Measurements from ENCODE around the gene MYO9A.
"Not testable (repeated sequence)": the region's sequence is repeated elsewhere in the genome, so short reads cannot be mapped to it uniquely, and the experiment has no call there.

MYO9A gene

GRCh38 chr15:72139667-72140066 is 21.7 kb upstream of the MYO9A start:
- no peak for DNase-seq

DNA sequence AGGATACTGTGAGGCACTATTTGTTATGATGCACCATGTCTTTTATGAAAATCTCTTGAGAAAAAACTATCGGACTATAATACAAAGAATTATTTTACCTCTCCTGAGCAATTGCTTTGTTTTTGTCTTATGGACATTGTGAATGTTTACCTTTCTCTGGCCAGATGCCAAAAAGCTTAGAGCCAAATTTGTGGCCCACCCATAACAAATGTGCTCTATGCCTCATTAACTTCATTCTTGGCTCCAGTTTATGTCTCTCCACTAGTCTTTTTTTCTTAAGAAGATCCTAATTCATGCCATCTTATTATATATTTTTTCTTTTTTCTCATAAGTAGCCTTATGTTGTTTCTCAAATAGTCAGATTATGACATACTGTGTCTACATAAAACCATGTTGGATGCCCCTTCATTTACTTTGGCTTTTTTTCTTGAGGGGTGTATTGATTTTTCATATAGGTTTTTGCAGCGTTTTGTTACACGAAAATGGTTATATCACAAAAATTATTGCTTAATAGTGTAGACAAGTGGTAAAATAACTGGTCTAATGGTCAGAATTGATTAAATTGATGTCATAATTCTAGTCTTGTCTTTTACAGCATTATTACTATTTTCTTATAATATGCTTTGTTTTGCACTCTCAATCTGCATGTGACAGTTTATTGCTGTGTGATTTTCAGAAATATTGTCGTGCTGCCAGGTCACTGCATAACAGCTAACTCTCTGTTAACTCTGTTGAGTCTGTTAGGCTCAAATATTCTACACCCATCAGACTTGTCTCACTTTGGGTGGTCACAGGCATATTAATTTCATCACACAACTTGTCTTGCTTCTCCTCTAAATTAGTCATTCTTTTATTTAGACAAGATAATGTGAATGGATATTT is 18.5 kb upstream of the MYO9A start:
- DNase-seq = no peak

DNA sequence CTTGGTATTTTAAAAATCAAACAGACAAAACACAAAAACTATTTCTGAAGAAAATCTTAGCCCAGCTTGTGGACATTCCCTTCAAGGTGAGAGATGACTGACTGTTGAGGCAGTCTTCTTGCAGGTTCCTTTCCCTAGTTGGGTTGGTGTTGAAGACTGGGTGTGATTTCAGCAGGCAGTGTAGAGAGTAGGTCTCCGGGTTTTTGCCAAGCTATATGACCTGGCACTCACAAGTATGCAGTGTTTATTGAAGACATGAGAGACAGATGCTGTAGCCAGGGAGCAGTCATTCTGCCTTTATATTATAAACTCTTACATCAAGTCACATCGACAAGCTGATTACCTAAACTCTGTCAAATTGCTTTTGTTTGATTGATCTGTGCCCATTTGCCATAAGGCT is 17.8 kb upstream of the MYO9A start:
- no peak for DNase-seq

DNA sequence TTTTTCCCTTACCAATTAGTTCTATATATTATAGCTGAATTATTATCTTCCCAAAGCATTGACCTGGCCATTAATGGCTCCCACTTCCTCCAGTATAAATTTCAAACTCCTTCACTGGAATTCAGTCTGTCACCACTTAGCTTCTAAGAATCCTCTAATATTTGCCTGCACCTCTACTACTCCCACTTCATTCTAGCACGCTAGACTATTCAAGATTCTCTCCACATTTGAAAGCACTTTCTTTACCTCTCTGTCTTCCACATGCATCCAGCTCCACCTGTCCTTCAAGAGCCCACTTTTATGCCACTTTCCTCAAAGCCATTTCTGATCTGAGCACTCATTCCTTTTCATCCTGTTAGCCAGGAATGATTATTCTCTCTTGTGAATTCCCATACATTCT is 15.3 kb upstream of the MYO9A start:
- DNase-seq = no peak

DNA sequence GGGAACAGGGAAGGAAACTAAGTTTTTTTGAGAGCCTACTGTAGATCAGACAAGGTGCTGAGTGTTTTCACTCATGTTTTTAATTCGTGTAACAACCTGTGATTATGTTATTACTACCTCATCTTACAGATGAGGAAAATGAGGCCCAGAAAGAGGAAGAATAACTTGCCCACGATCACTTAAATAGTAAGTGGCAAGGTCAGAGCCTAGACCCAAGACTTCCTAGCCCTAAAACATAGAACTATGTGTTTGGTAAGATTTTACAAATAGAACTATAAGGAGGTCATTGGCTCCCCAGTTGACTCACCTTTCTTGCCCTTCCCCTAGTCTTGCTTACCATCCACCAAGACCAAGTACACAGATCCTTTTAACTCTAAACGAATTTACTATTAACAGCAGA is 14.0 kb upstream of the MYO9A start:
- DNase-seq = no peak

GRCh38 chr15:72130272-72130671 is 12.3 kb upstream of the MYO9A start:
- DNase-seq = no peak

GRCh38 chr15:72128359-72128758 is 10.4 kb upstream of the MYO9A start:
- no peak for DNase-seq

DNA sequence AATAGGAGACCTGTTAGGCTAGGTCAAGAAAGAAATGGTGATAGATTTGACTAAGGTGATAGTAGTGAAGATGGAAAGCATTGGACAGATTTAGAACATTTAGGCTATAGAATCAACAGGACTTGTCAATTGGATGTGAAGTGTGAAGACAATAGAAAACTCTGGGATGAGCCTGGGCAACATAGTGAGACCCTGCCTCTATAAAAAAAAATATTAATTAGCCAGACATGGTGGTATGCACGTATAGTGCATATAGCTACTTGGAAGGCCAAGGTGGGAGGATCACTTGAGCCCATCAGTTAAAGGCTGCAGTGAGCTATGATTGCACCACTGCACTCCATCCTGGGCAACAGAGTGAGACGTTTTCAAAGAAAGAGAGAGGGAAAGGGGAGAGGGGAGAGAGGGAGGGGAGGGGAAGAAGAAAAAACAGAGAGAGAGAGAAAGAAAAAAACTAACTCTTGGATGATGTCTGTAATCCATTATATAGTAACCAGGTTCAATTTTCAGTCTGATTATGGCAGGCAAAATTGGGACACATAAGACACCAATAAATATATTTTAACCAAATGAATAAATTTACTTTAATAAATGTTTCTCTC is 9.9 kb upstream of the MYO9A start:
- no peak for DNase-seq

GRCh38 chr15:72124218-72124617 is 6.3 kb upstream of the MYO9A start:
- no peak for DNase-seq

DNA sequence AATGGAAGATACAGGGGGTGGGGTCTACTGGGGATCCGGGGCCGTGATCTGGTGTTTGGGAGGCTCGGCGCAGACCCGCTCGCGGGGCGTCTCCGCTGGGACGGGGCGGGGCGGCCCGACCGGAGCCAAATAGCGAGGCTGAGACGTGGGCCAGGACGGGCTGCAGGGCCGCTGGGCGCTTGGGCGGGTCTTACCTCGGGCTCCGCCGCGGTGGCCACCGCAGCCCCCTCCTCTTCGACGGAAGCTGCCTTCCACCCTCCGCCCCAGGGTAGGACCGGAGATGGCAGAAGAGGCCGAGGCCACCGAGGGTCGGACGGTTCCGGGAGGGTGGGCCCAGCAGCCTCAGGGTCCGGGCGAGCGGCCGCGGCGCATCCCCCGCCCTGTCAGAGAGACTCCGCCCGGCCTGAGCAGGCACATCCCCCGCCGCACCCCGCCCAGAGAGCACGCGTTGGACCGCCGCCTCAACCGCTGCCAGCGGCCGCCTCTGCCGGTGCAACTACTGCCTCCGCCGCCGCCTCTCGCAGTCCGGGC is 399 bp downstream of the MYO9A start:
- peak; percentile 72 for DNase-seq

GRCh38 chr15:72116731-72117485 is 1.0 kb downstream of the MYO9A start:
- no peak for DNase-seq

- no peak for DNase-seq
Observed at GRCh38 chr15:72113347-72114031, 4.5 kb downstream of the MYO9A start.

DNA sequence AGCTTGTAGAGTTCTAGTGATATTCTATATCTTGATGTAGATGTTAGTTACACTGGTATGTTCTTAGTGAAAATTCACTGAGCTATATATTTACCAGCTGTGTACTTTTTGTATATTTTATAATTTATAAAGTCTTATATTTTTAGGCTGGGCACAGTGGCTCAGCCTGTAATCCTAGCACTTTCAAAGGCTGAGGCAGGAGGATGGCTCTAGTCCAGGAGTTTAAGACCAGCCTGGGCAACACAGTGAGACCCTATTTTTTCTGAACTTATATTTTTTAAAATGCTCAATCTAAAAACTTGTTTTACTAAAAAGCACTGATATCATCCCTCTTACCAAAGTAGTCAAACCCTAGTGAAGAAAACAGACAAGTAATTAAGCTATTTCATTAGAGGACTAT is 5.1 kb downstream of the MYO9A start:
- no peak for DNase-seq

- DNase-seq = no peak
Observed at GRCh38 chr15:72112116-72112515, 5.8 kb downstream of the MYO9A start.

DNA sequence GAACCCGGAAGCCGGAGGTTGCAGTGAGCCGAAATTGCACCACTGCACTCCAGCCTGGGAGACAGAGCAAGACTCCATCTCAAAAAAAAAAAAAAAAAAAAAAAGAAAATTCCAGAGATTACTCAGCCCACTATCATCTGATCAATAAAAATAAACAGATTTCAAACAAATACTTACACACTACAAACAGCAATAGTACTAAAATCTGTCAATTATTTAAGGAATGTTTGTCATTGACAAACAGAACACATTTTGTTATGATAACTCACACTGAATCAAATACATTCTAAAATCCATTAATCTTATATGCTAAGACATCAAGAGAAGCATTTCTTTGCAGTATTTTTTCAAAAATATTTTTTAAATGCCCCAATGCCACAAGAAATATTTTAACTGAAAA is 7.6 kb downstream of the MYO9A start:
- no peak for DNase-seq

- DNase-seq = no peak
Observed at GRCh38 chr15:72106068-72106467, 11.9 kb downstream of the MYO9A start.

DNA sequence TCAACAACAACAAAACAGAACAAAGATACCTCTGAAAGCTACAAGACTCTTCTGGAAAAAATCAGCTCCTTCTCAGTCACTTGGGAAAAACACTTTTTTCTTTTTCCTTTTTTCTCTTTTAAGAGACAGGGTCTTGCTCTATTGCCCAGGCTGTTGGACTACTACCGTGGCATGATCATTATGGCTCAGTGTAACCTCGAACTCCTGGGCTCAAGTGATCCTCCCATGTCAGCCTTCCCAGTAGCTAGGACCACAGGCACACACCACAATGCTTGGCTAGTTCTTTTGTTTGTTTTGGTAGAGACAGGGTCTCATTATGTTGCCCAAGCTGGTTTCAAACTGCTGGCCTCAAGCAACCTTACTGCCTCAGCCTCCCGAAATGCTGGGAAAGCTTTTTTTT is 12.8 kb downstream of the MYO9A start:
- no peak for DNase-seq

DNA sequence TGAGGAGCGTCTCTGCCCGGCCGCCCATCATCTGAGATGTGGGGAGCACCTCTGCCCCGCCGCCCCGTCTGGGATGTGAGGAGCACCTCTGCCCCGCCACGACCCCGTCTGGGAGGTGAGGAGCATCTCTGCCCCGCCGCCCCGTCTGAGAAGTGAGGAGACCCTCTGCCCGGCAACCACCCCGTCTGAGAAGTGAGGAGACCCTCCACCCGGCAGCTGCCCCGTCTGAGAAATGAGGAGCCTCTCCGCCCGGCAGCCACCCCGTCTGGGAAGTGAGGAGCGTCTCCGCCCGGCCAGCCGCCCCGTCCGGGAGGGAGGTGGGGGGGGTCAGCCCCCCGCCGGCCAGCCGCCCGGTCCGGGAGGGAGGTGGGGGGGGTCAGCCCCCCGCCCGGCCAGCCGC is 17.4 kb downstream of the MYO9A start:
- not testable (repeated sequence) for DNase-seq

- DNase-seq = no peak
Observed at GRCh38 chr15:72099155-72099554, 18.8 kb downstream of the MYO9A start.

DNA sequence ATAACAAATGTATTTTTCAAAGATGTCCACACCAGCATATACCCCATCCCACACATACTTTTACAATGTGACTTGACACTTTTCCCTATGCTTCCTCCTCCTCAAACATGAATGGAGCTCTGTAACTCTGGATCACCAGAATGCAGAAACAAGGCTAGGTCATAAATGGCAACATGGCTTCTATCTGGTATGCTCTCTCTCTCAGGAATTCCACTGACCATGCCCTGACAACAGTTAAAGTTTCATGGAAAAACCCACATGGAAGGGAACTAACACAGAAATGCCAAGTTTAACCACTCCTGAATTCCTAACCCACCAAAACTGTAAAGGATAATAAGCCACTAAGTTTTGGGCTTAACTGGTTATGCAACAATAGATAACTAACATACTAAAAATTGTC is 19.9 kb downstream of the MYO9A start:
- DNase-seq = no peak

GRCh38 chr15:72096796-72097195 is 21.2 kb downstream of the MYO9A start:
- DNase-seq = no peak

DNA sequence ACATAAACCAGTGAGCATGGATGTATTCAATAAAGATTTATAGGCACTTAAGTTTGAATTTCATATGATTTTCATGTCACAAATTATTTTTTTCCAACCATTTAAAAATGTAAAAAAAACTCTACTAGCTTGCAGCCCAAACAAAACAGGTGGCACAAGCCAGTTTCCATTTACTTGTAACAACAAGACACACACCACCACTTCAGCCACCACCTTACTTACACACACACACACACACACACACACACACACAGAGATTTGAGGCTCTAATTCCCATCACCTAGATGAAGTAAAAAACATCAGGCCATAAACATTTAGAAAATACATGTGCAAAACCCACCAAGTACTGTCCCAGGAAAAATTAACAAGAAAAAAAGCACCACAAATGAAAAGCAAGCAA is 25.3 kb downstream of the MYO9A start:
- no peak for DNase-seq

DNA sequence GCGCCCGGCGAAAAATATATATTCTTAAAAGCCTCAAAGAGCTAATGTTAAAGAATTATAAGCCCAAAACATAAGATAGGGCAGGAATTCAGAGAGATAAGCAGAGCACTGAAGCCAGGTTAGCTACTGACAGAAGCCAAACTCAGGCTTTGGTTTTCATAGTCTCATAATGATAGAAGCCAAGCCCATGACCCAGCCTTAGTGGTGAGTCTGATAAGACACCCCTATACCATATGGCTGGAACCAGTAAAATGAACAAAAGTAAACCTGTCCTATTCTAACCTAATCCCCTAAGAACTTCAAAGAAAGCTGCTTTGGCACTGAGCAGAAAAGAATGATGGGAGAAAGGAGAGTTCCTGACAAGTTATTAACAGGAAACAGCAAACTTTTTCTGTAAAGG is 25.9 kb downstream of the MYO9A start:
- no peak for DNase-seq
